Activated naive CD8-positive, alpha-beta T cell treated with anti-CD3 and anti-CD28 coated beads for 36 hours (primary cell): ENCODE measurements around the gene USP17L10. TPM values are rescaled to one million over a fixed set of nuclear protein-coding genes. Genes with fewer than 3 reads are reported as not detected.
"Not testable (repeated sequence)": the region's sequence is repeated elsewhere in the genome, so short reads cannot be mapped to it uniquely, and the experiment has no call there.

ENCODE experiments used
- DNase-seq: peaks from one replicate; pipeline ENCODE4 v3.0.0; 2021
- H3K27ac Mint-ChIP-seq: one replicate; pipeline ENCODE4 v1.8.0; 2022; ENCODE audit warnings: mild to moderate bottlenecking, moderate library complexity, mixed read lengths
- H3K27me3 Mint-ChIP-seq: one replicate; pipeline ENCODE4 v1.8.0; 2022; ENCODE audit warnings: mild to moderate bottlenecking, mixed read lengths
- H3K36me3 Mint-ChIP-seq: one replicate; pipeline ENCODE4 v1.8.0; 2021; ENCODE audit warnings: mild to moderate bottlenecking, mixed read lengths
- H3K4me1 Mint-ChIP-seq: one replicate; pipeline ENCODE4 v1.8.0; 2021; ENCODE audit warnings: mixed read lengths
- H3K4me3 Mint-ChIP-seq: one replicate; pipeline ENCODE4 v1.8.0; 2022; ENCODE audit warnings: mild to moderate bottlenecking, moderate library complexity, mixed read lengths
- H3K9me3 Mint-ChIP-seq: one replicate; pipeline ENCODE4 v1.8.0; 2022; ENCODE audit warnings: mixed read lengths
- total RNA-seq, 2 experiments: library from RNA; stranded (reverse); gene quantifications; one replicate each; pipeline ENCODE4 v1.2.3, GENCODE V29; 2021

USP17L10 gene, protein sequence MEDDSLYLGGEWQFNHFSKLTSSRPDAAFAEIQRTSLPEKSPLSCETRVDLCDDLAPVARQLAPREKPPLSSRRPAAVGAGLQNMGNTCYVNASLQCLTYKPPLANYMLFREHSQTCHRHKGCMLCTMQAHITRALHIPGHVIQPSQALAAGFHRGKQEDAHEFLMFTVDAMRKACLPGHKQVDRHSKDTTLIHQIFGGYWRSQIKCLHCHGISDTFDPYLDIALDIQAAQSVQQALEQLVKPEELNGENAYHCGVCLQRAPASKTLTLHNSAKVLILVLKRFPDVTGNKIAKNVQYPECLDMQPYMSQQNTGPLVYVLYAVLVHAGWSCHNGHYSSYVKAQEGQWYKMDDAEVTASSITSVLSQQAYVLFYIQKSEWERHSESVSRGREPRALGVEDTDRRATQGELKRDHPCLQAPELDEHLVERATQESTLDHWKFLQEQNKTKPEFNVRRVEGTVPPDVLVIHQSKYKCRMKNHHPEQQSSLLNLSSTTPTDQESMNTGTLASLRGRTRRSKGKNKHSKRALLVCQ
- total RNA-seq: not detected

DNA sequence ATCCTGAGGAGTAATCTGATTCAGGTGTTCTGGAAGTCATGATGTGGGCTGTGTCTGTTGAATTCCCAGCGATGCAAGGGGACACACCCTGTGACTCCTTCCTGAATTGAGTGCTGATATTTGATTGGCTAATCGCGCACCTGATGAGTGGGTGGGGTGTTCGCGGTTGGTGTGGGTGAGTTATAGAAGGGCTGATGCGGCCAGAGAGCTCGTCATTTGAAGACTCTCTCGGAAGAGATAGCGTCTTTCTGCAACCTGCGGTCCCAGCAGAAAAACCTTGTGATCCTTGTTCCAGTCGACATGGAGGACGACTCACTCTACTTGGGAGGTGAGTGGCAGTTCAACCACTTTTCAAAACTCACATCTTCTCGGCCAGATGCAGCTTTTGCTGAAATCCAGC is at the start of gene USP17L10:
Gene USP17L10, plus strand, starts transcription at position 301 of the 400 bp plus-strand sequence. Its CDS starts 0 bp downstream, at position 301.
- not testable (repeated sequence) for H3K9me3 Mint-ChIP-seq, H3K27me3 Mint-ChIP-seq, H3K4me3 Mint-ChIP-seq, H3K4me1 Mint-ChIP-seq, H3K27ac Mint-ChIP-seq, H3K36me3 Mint-ChIP-seq, DNase-seq

DNA sequence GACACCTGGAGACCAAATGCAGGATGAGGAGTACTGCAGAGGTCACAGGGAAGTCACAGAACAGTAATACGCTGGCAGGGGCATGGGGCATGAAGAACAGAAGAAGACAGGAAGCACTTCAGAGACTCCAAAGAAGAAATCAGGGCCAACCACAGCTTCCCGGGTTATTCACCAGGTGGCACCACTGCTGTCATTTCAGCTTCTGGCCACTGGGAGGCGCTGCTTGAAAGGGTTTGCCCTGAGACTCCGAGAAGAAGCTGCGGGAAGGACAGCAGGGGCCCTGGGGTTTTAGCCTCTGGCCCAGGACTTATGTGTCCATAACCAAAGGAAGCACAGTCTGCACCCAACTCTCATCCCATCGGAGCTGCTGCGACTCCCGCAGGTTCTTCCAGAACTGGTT is 44.5 kb upstream of the USP17L10 start:
- H3K9me3 Mint-ChIP-seq, H3K27me3 Mint-ChIP-seq, H3K4me3 Mint-ChIP-seq, H3K4me1 Mint-ChIP-seq, H3K36me3 Mint-ChIP-seq, DNase-seq, H3K27ac Mint-ChIP-seq: not testable (repeated sequence)

DNA sequence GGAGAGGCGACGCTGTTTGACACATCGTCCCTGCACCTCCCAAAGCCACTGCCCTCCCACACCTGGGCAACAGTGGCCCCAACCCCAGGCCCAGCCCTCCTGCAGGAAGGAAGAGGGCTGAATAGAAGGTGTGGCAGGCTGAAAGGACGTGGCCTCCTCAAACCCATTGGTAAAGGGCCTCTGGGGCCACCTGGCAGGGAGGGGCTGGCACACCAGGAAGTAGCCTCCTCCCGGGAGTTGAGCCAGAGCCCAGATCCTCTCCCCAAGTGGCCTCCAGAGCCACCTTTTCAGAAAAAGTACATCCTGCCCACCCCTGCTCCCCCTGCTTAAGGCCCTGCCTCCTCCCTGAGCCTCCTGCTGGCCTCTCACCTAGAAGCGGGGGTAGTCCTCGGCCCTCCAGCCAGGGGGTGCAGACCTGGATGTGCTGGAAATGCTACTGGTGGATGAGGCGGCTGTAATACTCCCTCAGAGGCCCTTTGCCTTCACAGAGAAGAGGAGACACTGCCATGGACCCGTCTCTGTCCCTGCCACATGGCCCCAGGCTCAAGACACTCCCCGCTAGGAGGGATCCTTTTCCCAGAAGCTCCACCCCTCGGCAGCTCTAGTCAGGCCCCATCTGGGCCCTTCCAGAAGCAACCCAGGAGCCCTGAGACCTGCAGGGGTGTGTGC is 40.5 kb upstream of the USP17L10 start, which contains the start of gene FAM90A26:
Gene FAM90A26, plus strand, starts transcription at position 619 of the 669 bp plus-strand sequence. CDS start 2,764 bp downstream, outside the sequence.
- not testable (repeated sequence) for H3K36me3 Mint-ChIP-seq, DNase-seq, H3K9me3 Mint-ChIP-seq, H3K4me3 Mint-ChIP-seq, H3K27ac Mint-ChIP-seq, H3K27me3 Mint-ChIP-seq, H3K4me1 Mint-ChIP-seq

DNA sequence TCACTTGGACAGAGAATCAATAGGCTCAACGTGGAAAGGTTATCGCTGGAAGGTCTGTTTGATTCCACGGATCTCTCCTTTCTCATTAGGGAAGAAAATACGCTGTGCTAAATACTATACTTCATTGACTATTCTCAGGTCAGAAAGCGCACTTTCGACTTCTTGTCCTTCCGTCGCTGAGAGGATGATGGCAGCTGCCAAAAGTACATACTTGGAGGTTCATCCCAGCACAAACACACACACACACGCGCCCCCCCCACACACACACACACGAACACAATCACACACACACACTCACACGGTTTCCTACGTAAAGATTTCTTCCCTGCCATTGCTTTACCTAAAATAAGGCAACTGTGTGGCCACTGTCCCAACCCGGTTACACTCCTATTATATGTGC is 4.2 kb downstream of the USP17L10 start:
- H3K27ac Mint-ChIP-seq, H3K4me1 Mint-ChIP-seq, H3K9me3 Mint-ChIP-seq, DNase-seq, H3K36me3 Mint-ChIP-seq, H3K4me3 Mint-ChIP-seq, H3K27me3 Mint-ChIP-seq: not testable (repeated sequence)

DNA sequence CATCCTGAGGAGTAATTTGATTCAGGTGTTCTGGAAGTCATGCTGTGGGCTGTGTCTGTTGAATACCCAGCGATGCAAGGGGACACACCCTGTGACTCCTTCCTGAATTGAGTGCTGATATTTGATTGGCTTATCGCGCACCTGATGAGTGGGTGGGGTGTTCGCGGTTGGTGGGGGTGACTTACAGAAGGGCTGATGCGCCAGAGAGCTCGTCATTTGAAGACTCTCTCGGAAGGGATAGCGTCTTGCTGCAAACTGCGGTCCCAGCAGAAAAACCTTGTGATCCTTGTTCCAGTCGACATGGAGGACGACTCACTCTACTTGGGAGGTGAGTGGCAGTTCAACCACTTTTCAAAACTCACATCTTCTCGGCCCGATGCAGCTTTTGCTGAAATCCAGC is 4.6 kb downstream of the USP17L10 start, which contains the start of gene USP17L11:
Gene USP17L11, plus strand, starts transcription at position 301 of the 400 bp plus-strand sequence. Its CDS starts 0 bp downstream, at position 301.
- not testable (repeated sequence) for H3K4me3 Mint-ChIP-seq, H3K27me3 Mint-ChIP-seq, DNase-seq, H3K36me3 Mint-ChIP-seq, H3K4me1 Mint-ChIP-seq, H3K27ac Mint-ChIP-seq, H3K9me3 Mint-ChIP-seq

DNA sequence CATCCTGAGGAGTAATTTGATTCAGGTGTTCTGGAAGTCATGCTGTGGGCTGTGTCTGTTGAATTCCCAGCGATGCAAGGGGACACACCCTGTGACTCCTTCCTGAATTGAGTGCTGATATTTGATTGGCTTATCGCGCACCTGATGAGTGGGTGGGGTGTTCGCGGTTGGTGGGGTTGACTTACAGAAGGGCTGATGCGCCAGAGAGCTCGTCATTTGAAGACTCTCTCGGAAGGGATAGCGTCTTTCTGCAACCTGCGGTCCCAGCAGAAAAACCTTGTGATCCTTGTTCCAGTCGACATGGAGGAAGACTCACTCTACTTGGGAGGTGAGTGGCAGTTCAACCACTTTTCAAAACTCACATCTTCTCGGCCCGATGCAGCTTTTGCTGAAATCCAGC is 9.4 kb downstream of the USP17L10 start, which contains the start of gene USP17L12:
Gene USP17L12, plus strand, starts transcription at position 301 of the 400 bp plus-strand sequence. Its CDS starts 0 bp downstream, at position 301.
- H3K4me3 Mint-ChIP-seq, H3K9me3 Mint-ChIP-seq, H3K36me3 Mint-ChIP-seq, H3K27ac Mint-ChIP-seq, H3K4me1 Mint-ChIP-seq, DNase-seq, H3K27me3 Mint-ChIP-seq: not testable (repeated sequence)

DNA sequence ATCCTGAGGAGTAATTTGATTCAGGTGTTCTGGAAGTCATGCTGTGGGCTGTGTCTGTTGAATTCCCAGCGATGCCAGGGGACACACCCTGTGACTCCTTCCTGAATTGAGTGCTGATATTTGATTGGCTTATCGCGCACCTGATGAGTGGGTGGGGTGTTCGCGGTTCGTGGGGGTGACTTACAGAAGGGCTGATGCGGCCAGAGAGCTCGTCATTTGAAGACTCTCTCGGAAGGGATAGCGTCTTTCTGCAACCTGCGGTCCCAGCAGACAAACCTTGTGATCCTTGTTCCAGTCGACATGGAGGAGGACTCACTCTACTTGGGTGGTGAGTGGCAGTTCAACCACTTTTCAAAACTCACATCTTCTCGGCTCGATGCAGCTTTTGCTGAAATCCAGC is 14.1 kb downstream of the USP17L10 start, which contains the start of gene USP17L13:
Gene USP17L13, plus strand, starts transcription at position 301 of the 400 bp plus-strand sequence. Its CDS starts 0 bp downstream, at position 301.
- not testable (repeated sequence) for H3K9me3 Mint-ChIP-seq, H3K27me3 Mint-ChIP-seq, DNase-seq, H3K27ac Mint-ChIP-seq, H3K36me3 Mint-ChIP-seq, H3K4me1 Mint-ChIP-seq, H3K4me3 Mint-ChIP-seq

DNA sequence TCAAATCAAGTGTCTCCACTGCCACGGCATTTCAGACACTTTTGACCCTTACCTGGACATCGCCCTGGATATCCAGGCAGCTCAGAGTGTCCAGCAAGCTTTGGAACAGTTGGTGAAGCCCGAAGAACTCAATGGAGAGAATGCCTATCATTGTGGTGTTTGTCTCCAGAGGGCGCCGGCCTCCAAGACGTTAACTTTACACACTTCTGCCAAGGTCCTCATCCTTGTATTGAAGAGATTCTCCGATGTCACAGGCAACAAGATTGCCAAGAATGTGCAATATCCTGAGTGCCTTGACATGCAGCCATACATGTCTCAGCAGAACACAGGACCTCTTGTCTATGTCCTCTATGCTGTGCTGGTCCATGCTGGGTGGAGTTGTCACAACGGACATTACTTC is 19.8 kb downstream of the USP17L10 start:
- not testable (repeated sequence) for H3K27me3 Mint-ChIP-seq, H3K9me3 Mint-ChIP-seq, H3K36me3 Mint-ChIP-seq, DNase-seq, H3K27ac Mint-ChIP-seq, H3K4me1 Mint-ChIP-seq, H3K4me3 Mint-ChIP-seq

DNA sequence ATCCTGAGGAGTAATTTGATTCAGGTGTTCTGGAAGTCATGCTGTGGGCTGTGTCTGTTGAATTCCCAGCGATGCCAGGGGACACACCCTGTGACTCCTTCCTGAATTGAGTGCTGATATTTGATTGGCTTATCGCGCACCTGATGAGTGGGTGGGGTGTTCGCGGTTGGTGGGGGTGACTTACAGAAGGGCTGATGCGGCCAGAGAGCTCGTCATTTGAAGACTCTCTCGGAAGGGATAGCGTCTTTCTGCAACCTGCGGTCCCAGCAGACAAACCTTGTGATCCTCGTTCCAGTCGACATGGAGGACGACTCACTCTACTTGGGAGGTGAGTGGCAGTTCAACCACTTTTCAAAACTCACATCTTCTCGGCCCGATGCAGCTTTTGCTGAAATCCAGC is 23.6 kb downstream of the USP17L10 start, which contains the start of gene USP17L15:
Gene USP17L15, plus strand, starts transcription at position 301 of the 400 bp plus-strand sequence. Its CDS starts 0 bp downstream, at position 301.
- not testable (repeated sequence) for H3K9me3 Mint-ChIP-seq, H3K36me3 Mint-ChIP-seq, DNase-seq, H3K4me3 Mint-ChIP-seq, H3K27me3 Mint-ChIP-seq, H3K27ac Mint-ChIP-seq, H3K4me1 Mint-ChIP-seq

DNA sequence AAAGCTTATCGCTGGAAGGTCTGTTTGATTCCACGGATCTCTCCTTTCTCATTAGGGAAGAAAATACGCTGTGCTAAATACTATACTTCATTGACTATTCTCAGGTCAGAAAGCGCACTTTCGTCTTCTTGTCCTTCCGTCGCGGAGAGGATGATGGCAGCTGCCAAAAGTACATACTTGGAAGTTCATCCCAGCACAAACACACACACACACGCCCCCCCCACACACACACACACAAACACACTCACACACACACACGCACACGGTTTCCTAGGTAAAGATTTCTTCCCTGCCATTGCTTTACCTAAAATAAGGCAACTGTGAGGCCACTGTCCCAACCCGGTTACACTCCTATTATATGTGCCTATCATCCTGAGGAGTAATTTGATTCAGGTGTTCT is 28.0 kb downstream of the USP17L10 start:
- not testable (repeated sequence) for H3K27ac Mint-ChIP-seq, DNase-seq, H3K4me1 Mint-ChIP-seq, H3K27me3 Mint-ChIP-seq, H3K36me3 Mint-ChIP-seq, H3K4me3 Mint-ChIP-seq, H3K9me3 Mint-ChIP-seq

DNA sequence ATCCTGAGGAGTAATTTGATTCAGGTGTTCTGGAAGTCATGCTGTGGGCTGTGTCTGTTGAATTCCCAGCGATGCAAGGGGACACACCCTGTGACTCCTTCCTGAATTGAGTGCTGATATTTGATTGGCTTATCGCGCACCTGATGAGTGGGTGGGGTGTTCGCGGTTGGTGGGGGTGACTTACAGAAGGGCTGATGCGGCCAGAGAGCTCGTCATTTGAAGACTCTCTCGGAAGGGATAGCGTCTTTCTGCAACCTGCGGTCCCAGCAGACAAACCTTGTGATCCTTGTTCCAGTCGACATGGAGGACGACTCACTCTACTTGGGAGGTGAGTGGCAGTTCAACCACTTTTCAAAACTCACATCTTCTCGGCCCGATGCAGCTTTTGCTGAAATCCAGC is 33.1 kb downstream of the USP17L10 start, which contains the start of gene USP17L17:
Gene USP17L17, plus strand, starts transcription at position 301 of the 400 bp plus-strand sequence. Its CDS starts 0 bp downstream, at position 301.
- not testable (repeated sequence) for H3K36me3 Mint-ChIP-seq, H3K4me3 Mint-ChIP-seq, H3K4me1 Mint-ChIP-seq, H3K27me3 Mint-ChIP-seq, DNase-seq, H3K27ac Mint-ChIP-seq, H3K9me3 Mint-ChIP-seq

DNA sequence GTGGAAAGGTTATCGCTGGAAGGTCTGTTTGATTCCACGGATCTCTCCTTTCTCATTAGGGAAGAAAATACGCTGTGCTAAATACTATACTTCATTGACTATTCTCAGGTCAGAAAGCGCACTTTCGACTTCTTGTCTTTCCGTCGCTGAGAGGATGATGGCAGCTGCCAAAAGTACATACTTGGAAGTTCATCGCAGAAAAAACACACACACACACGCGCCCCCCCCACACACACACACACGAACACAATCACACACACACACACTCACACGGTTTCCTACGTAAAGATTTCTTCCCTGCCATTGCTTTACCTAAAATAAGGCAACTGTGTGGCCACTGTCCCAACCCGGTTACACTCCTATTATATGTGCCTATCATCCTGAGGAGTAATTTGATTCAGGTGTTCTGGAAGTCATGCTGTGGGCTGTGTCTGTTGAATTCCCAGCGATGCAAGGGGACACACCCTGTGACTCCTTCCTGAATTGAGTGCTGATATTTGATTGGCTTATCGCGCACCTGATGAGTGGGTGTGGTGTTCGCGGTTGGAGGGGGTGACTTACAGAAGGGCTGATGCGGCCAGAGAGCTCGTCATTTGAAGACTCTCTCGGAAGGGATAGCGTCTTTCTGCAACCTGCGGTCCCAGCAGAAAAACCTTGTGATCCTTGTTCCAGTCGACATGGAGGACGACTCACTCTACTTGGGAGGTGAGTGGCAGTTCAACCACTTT is 37.7 kb downstream of the USP17L10 start, which contains the start of gene USP17L18:
Gene USP17L18, plus strand, starts transcription at position 678 of the 728 bp plus-strand sequence. Its CDS starts 0 bp downstream, at position 678.
- H3K36me3 Mint-ChIP-seq, H3K9me3 Mint-ChIP-seq, H3K4me3 Mint-ChIP-seq, H3K4me1 Mint-ChIP-seq, H3K27ac Mint-ChIP-seq, H3K27me3 Mint-ChIP-seq, DNase-seq: not testable (repeated sequence)

DNA sequence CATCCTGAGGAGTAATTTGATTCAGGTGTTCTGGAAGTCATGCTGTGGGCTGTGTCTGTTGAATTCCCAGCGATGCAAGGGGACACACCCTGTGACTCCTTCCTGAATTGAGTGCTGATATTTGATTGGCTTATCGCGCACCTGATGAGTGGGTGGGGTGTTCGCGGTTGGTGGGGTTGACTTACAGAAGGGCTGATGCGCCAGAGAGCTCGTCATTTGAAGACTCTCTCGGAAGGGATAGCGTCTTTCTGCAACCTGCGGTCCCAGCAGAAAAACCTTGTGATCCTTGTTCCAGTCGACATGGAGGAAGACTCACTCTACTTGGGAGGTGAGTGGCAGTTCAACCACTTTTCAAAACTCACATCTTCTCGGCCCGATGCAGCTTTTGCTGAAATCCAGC is 42.6 kb downstream of the USP17L10 start, which contains the start of gene USP17L19:
Gene USP17L19, plus strand, starts transcription at position 301 of the 400 bp plus-strand sequence. Its CDS starts 0 bp downstream, at position 301.
- not testable (repeated sequence) for H3K4me1 Mint-ChIP-seq, DNase-seq, H3K36me3 Mint-ChIP-seq, H3K4me3 Mint-ChIP-seq, H3K27me3 Mint-ChIP-seq, H3K27ac Mint-ChIP-seq, H3K9me3 Mint-ChIP-seq

DNA sequence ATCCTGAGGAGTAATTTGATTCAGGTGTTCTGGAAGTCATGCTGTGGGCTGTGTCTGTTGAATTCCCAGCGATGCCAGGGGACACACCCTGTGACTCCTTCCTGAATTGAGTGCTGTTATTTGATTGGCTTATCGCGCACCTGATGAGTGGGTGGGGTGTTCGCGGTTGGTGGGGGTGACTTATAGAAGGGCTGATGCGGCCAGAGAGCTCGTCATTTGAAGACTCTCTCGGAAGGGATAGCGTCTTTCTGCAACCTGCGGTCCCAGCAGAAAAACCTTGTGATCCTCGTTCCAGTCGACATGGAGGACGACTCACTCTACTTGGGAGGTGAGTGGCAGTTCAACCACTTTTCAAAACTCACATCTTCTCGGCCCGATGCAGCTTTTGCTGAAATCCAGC is 47.4 kb downstream of the USP17L10 start, which contains the start of gene USP17L20:
Gene USP17L20, plus strand, starts transcription at position 301 of the 400 bp plus-strand sequence. Its CDS starts 0 bp downstream, at position 301.
- H3K36me3 Mint-ChIP-seq, DNase-seq, H3K4me1 Mint-ChIP-seq, H3K27ac Mint-ChIP-seq, H3K4me3 Mint-ChIP-seq, H3K9me3 Mint-ChIP-seq, H3K27me3 Mint-ChIP-seq: not testable (repeated sequence)
